Cortex of kidney (tissue), 1 donor: ENCODE results near the gene KLHL33.
"Not testable (repeated sequence)": the region's sequence is repeated elsewhere in the genome, so short reads cannot be mapped to it uniquely, and the experiment has no call there.

Experiments
- DNase-seq: peaks from one replicate; lab custom pipeline; 2025; lab: John Stamatoyannopoulos, UW

The KLHL33 gene

GRCh38 chr14:20435582-20436362, at the start of gene KLHL33:
Gene KLHL33, minus strand, starts transcription at chr14:20436166. Its CDS starts 355 bp downstream, at chr14:20435811.
- DNase-seq, result no peak

GRCh38 chr14:20482382-20482781, 46.4 kb upstream of the KLHL33 start:
- no peak for DNase-seq

GRCh38 chr14:20478894-20479293, 42.9 kb upstream of the KLHL33 start:
- DNase-seq, result no peak

- no peak for DNase-seq
Observed at GRCh38 chr14:20477211-20477876, 41.4 kb upstream of the KLHL33 start.

- DNase-seq, result no peak
Observed at GRCh38 chr14:20476776-20477175, 40.8 kb upstream of the KLHL33 start.

GRCh38 chr14:20472536-20473169, 36.7 kb upstream of the KLHL33 start:
- no peak for DNase-seq

- DNase-seq, result no peak
Observed at GRCh38 chr14:20470603-20470901, 34.6 kb upstream of the KLHL33 start.

GRCh38 chr14:20469890-20470602, 34.1 kb upstream of the KLHL33 start:
- DNase-seq, result no peak

- DNase-seq, result no peak
Observed at GRCh38 chr14:20469242-20469889, 33.4 kb upstream of the KLHL33 start, which contains the start of gene PNP. Gene PNP, plus strand, starts transcription at chr14:20469406. Its CDS starts 119 bp downstream, at chr14:20469525.

- no peak for DNase-seq
Observed at GRCh38 chr14:20468764-20469241, 32.8 kb upstream of the KLHL33 start.

- peak; percentile 98 for DNase-seq
Observed at GRCh38 chr14:20461225-20462141, 25.5 kb upstream of the KLHL33 start, which contains the start of gene PIP4P1. Gene PIP4P1, minus strand, starts transcription at chr14:20461434. Its CDS starts 109 bp downstream, at chr14:20461325.

GRCh38 chr14:20460458-20461224, 24.7 kb upstream of the KLHL33 start:
- no peak for DNase-seq

- no peak for DNase-seq
Observed at GRCh38 chr14:20458031-20458789, 22.2 kb upstream of the KLHL33 start.

- no peak for DNase-seq
Observed at GRCh38 chr14:20456971-20457370, 21.0 kb upstream of the KLHL33 start.

GRCh38 chr14:20455355-20456300, 19.7 kb upstream of the KLHL33 start:
- DNase-seq, result no peak

- peak; percentile 59 for DNase-seq
Observed at GRCh38 chr14:20454516-20455354, 18.8 kb upstream of the KLHL33 start, which contains the start of the genes APEX1 and OSGEP. Gene APEX1, plus strand, starts transcription at chr14:20455226. Its CDS starts 420 bp downstream, at chr14:20455646. Gene OSGEP, minus strand, starts transcription at chr14:20454812. Its CDS starts 129 bp downstream, at chr14:20454683.

- not testable (repeated sequence) for DNase-seq
Observed at GRCh38 chr14:20452831-20453230, 16.9 kb upstream of the KLHL33 start.
